ENCODE results near the gene GPR18. TPM values are rescaled to one million over a fixed set of nuclear protein-coding genes. Genes with fewer than 3 reads are reported as not detected.

The GPR18 gene
- total and polyA plus RNA-seq, 2 experiments from 2014 or later, result 1.2 TPM; not detected in 1

DNA sequence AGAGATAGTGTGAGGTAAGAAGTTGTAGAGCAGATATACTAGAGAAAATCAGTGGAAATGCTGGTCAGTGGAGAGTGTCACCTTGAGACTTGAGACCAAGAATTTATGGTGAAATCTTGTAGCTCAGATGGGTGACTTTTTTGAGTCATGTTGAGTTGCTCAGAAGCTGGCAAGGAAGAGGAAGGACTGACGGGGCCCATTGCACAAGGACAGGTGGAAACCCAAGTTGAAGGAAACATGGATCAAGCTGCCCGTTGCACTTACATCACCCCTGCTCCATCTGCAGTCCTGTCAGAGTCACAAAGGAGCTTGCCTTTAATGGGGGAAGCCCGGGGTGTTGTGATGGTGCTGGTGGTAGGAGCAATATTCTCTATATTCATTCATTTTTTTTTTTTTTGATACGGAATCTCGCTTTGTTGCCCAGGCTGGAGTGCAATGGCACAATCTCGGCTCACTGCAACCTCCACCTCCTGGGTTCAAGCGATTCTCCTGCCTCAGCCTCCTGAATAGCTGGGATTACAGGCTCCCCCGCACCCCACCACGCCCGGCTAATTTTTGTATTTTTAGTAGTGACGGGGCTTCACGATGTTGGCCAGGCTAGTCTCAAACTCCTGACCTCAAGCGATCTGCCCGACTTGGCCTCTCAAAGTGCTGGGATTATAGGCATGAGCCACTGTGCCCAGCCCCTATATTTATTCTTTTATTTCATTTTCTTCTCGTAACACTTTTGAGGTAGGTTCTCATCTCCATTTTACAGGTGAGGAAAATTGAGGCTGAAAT is 30.1 kb downstream of the GPR18 start:
- H3K4me3 ChIP-seq, result no peak overlapping the region
- H3K4me1 ChIP-seq (ENCODE audit: low read depth), result peaks cover 10% of the 10 kb centered on the region
- TF ChIP-seq, protein P1, sequence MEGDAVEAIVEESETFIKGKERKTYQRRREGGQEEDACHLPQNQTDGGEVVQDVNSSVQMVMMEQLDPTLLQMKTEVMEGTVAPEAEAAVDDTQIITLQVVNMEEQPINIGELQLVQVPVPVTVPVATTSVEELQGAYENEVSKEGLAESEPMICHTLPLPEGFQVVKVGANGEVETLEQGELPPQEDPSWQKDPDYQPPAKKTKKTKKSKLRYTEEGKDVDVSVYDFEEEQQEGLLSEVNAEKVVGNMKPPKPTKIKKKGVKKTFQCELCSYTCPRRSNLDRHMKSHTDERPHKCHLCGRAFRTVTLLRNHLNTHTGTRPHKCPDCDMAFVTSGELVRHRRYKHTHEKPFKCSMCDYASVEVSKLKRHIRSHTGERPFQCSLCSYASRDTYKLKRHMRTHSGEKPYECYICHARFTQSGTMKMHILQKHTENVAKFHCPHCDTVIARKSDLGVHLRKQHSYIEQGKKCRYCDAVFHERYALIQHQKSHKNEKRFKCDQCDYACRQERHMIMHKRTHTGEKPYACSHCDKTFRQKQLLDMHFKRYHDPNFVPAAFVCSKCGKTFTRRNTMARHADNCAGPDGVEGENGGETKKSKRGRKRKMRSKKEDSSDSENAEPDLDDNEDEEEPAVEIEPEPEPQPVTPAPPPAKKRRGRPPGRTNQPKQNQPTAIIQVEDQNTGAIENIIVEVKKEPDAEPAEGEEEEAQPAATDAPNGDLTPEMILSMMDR (IDR thresholded peaks at IDR 0.05; ENCODE audit: low read depth, low read length), result no peak
- DNase-seq (ENCODE audit: low read depth in 1 of 2, low spot score in 1 of 2), result no peak
- H3K36me3 ChIP-seq, result no peaks in the 10 kb centered on the region
- H3K9me3 ChIP-seq (ENCODE audit: low read depth), result no peaks in the 10 kb centered on the region
- no peak overlapping the region for H3K27ac ChIP-seq
- no peaks in the 10 kb centered on the region for H3K27me3 ChIP-seq

- no peak for DNase-seq (ENCODE audit: low read depth in 1 of 2, low spot score in 1 of 2)
- TF ChIP-seq, protein P1 (IDR thresholded peaks at IDR 0.05; ENCODE audit: low read depth, low read length), result no peak
- Histone ChIP-seq H3K27ac (no peak overlapping the region), H3K9me3 (ENCODE audit: low read depth) (no peaks in the 10 kb centered on the region), H3K4me1 (ENCODE audit: low read depth) (peaks cover 10% of the 10 kb centered on the region), H3K27me3 (no peaks in the 10 kb centered on the region), H3K4me3 (no peak overlapping the region), H3K36me3 (no peaks in the 10 kb centered on the region)
Observed at GRCh38 chr13:99227331-99227900, 30.8 kb downstream of the GPR18 start.

GRCh38 chr13:99226513-99226912 is 31.7 kb downstream of the GPR18 start:
- H3K27ac ChIP-seq, result no peak overlapping the region
- H3K4me1 ChIP-seq (ENCODE audit: low read depth), result peaks cover 10% of the 10 kb centered on the region
- no peaks in the 10 kb centered on the region for H3K36me3 ChIP-seq
- H3K4me3 ChIP-seq, result no peak overlapping the region
- TF ChIP-seq, protein P1 (IDR thresholded peaks at IDR 0.05; ENCODE audit: low read depth, low read length), result no peak
- DNase-seq (ENCODE audit: low read depth in 1 of 2, low spot score in 1 of 2), result no peak
- no peaks in the 10 kb centered on the region for H3K27me3 ChIP-seq
- no peaks in the 10 kb centered on the region for H3K9me3 ChIP-seq (ENCODE audit: low read depth)

- TF ChIP-seq, protein P1 (IDR thresholded peaks at IDR 0.05; ENCODE audit: low read depth, low read length), result no peak
- Histone ChIP-seq H3K36me3 (no peaks in the 10 kb centered on the region), H3K27me3 (no peaks in the 10 kb centered on the region), H3K4me1 (ENCODE audit: low read depth) (peaks cover 14% of the 10 kb centered on the region), H3K4me3 (no peak overlapping the region), H3K27ac (no peak overlapping the region), H3K9me3 (ENCODE audit: low read depth) (no peaks in the 10 kb centered on the region)
- no peak for DNase-seq (ENCODE audit: low read depth in 1 of 2, low spot score in 1 of 2)
Observed at GRCh38 chr13:99225078-99225477, 33.1 kb downstream of the GPR18 start.

- no peak for DNase-seq (ENCODE audit: low read depth in 1 of 2, low spot score in 1 of 2)
Observed at GRCh38 chr13:99224021-99224420, 34.2 kb downstream of the GPR18 start.

More at GRCh38 chr13:99224021-99224420, 34.2 kb downstream of the GPR18 start:
- H3K27ac ChIP-seq, result no peak overlapping the region
- no peaks in the 10 kb centered on the region for H3K9me3 ChIP-seq (ENCODE audit: low read depth)
- H3K4me1 ChIP-seq (ENCODE audit: low read depth), result peaks cover 11% of the 10 kb centered on the region
- no peaks in the 10 kb centered on the region for H3K27me3 ChIP-seq
- H3K4me3 ChIP-seq, result no peak overlapping the region
- H3K36me3 ChIP-seq, result no peaks in the 10 kb centered on the region
- TF ChIP-seq, protein P1 (IDR thresholded peaks at IDR 0.05; ENCODE audit: low read depth, low read length), result no peak

Data from cardiac muscle cell (in vitro differentiated cells and primary cell).